ENCODE measurements around the gene CCDC88C.
A peak's percentile ranks its signal among the peaks of the same experiment; 100 is the strongest.

The CCDC88C gene

DNA sequence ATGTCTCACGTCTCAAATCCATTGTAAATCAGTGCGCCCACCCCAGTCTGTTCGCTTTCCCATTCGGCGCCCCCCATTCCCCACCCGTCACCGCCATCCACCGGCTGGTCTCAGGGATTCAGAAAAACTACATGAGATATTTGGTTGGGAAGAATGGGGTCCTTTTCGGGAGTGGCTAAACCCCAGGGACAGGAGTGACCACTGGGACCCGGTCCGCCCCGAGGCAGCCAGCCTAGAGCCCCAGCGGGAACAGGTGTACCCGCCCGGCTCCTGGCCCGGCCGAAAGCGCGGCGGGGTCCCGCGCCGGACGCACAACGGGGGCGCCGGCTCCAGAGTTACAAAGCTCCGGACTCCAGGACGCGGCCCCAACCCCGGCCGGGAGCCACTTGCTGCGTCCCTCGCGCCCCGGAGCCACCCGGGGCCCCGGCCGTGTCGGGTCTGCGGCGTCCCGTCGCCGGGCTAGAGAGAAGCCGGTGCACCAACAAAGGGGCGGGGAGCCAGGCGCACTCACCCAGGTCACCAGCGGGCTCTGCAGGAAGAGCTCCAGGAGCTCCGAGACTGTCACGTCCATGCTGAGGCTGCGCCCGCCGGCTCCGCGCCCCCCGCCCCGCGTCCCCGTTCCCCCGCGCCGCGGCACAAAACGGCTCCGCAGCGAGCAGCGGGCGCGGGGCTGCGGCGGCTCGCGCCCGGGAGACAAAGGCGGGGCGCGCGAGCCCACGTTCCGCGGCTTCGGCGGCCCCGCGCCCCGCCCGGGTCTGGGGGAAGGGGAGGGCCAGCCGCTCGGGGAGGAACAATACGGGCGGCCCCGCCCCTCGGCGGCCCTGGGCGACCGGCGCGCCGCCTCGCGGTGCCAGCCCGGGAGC is at the start of gene CCDC88C:
CCDC88C (minus strand) TSS at position 701 of the 863 bp plus-strand sequence; CDS start at position 571, 130 bp downstream.
- no peaks in the 10 kb centered on the region for H3K9me3 ChIP-seq (ENCODE audit: control insufficient read depth in 2 of 2, low read length in 2 of 2)
- H3K27ac ChIP-seq (ENCODE audit: low read depth in 2 of 2, low read length in 2 of 2), result peak within 1 kb of the TSS; percentile 73 to 81
- no peaks in the 10 kb centered on the region for H3K36me3 ChIP-seq (ENCODE audit: control insufficient read depth in 2 of 2, insufficient read depth in 2 of 2, low read length in 2 of 2)
- H3K4me1 ChIP-seq (ENCODE audit: control insufficient read depth in 2 of 2, insufficient read depth in 2 of 2, low read length in 2 of 2), result peaks cover 28 to 37% of the 10 kb centered on the region in 2 donors
- H3K27me3 ChIP-seq (ENCODE audit: control insufficient read depth in 2 of 2, insufficient read depth in 2 of 2, low read length in 2 of 2), result no peaks in the 10 kb centered on the region
- H3K9ac ChIP-seq (ENCODE audit: low read depth in 1 of 2, low read length in 2 of 2), result peak within 1 kb of the TSS; percentile 72 to 79
- peak within 1 kb of the TSS; percentile 74 to 76 for H3K4me3 ChIP-seq (ENCODE audit: low read length in 2 of 2)

GRCh38 chr14:91466192-91466591 is 48.6 kb upstream of the CCDC88C start:
- no peak overlapping the region for H3K9ac ChIP-seq (ENCODE audit: low read depth in 1 of 2, low read length in 2 of 2)
- no peaks in the 10 kb centered on the region for H3K4me1 ChIP-seq (ENCODE audit: control insufficient read depth in 2 of 2, insufficient read depth in 2 of 2, low read length in 2 of 2)
- H3K4me3 ChIP-seq (ENCODE audit: low read length in 2 of 2), result no peak overlapping the region
- H3K27me3 ChIP-seq (ENCODE audit: control insufficient read depth in 2 of 2, insufficient read depth in 2 of 2, low read length in 2 of 2), result no peaks in the 10 kb centered on the region
- H3K9me3 ChIP-seq (ENCODE audit: control insufficient read depth in 2 of 2, low read length in 2 of 2), result no peaks in the 10 kb centered on the region
- peaks cover 68 to 72% of the 10 kb centered on the region in 2 donors for H3K36me3 ChIP-seq (ENCODE audit: control insufficient read depth in 2 of 2, insufficient read depth in 2 of 2, low read length in 2 of 2)
- H3K27ac ChIP-seq (ENCODE audit: low read depth in 2 of 2, low read length in 2 of 2), result no peak overlapping the region

GRCh38 chr14:91464615-91465205 is 47.1 kb upstream of the CCDC88C start:
- Histone ChIP-seq H3K4me1 (ENCODE audit: control insufficient read depth in 2 of 2, insufficient read depth in 2 of 2, low read length in 2 of 2) (no peaks in the 10 kb centered on the region), H3K4me3 (ENCODE audit: low read length in 2 of 2) (no peak overlapping the region), H3K27me3 (ENCODE audit: control insufficient read depth in 2 of 2, insufficient read depth in 2 of 2, low read length in 2 of 2) (no peaks in the 10 kb centered on the region), H3K36me3 (ENCODE audit: control insufficient read depth in 2 of 2, insufficient read depth in 2 of 2, low read length in 2 of 2) (peaks cover 67 to 72% of the 10 kb centered on the region in 2 donors), H3K9ac (ENCODE audit: low read depth in 1 of 2, low read length in 2 of 2) (no peak overlapping the region), H3K27ac (ENCODE audit: low read depth in 2 of 2, low read length in 2 of 2) (no peak overlapping the region), H3K9me3 (ENCODE audit: control insufficient read depth in 2 of 2, low read length in 2 of 2) (no peaks in the 10 kb centered on the region)

- H3K4me1 ChIP-seq (ENCODE audit: control insufficient read depth in 2 of 2, insufficient read depth in 2 of 2, low read length in 2 of 2), result no peaks in the 10 kb centered on the region
- H3K4me3 ChIP-seq (ENCODE audit: low read length in 2 of 2), result no peak overlapping the region
- H3K36me3 ChIP-seq (ENCODE audit: control insufficient read depth in 2 of 2, insufficient read depth in 2 of 2, low read length in 2 of 2), result peaks cover 49 to 67% of the 10 kb centered on the region in 2 donors
- no peak overlapping the region for H3K27ac ChIP-seq (ENCODE audit: low read depth in 2 of 2, low read length in 2 of 2)
- no peak overlapping the region for H3K9ac ChIP-seq (ENCODE audit: low read depth in 1 of 2, low read length in 2 of 2)
- H3K9me3 ChIP-seq (ENCODE audit: control insufficient read depth in 2 of 2, low read length in 2 of 2), result no peaks in the 10 kb centered on the region
- no peaks in the 10 kb centered on the region for H3K27me3 ChIP-seq (ENCODE audit: control insufficient read depth in 2 of 2, insufficient read depth in 2 of 2, low read length in 2 of 2)
Observed at GRCh38 chr14:91458612-91459011, 41.0 kb upstream of the CCDC88C start.

GRCh38 chr14:91456283-91456682 is 38.7 kb upstream of the CCDC88C start:
- Histone ChIP-seq H3K27me3 (ENCODE audit: control insufficient read depth in 2 of 2, insufficient read depth in 2 of 2, low read length in 2 of 2) (no peaks in the 10 kb centered on the region), H3K4me1 (ENCODE audit: control insufficient read depth in 2 of 2, insufficient read depth in 2 of 2, low read length in 2 of 2) (no peaks in the 10 kb centered on the region), H3K36me3 (ENCODE audit: control insufficient read depth in 2 of 2, insufficient read depth in 2 of 2, low read length in 2 of 2) (peaks cover 30 to 49% of the 10 kb centered on the region in 2 donors), H3K27ac (ENCODE audit: low read depth in 2 of 2, low read length in 2 of 2) (no peak overlapping the region), H3K9me3 (ENCODE audit: control insufficient read depth in 2 of 2, low read length in 2 of 2) (no peaks in the 10 kb centered on the region), H3K9ac (ENCODE audit: low read depth in 1 of 2, low read length in 2 of 2) (no peak overlapping the region), H3K4me3 (ENCODE audit: low read length in 2 of 2) (no peak overlapping the region)

GRCh38 chr14:91454580-91454979 is 37.0 kb upstream of the CCDC88C start:
- Histone ChIP-seq H3K4me1 (ENCODE audit: control insufficient read depth in 2 of 2, insufficient read depth in 2 of 2, low read length in 2 of 2) (no peaks in the 10 kb centered on the region), H3K9me3 (ENCODE audit: control insufficient read depth in 2 of 2, low read length in 2 of 2) (no peaks in the 10 kb centered on the region), H3K9ac (ENCODE audit: low read depth in 1 of 2, low read length in 2 of 2) (no peak overlapping the region), H3K4me3 (ENCODE audit: low read length in 2 of 2) (no peak overlapping the region), H3K27ac (ENCODE audit: low read depth in 2 of 2, low read length in 2 of 2) (no peak overlapping the region), H3K36me3 (ENCODE audit: control insufficient read depth in 2 of 2, insufficient read depth in 2 of 2, low read length in 2 of 2) (peaks cover 16 to 35% of the 10 kb centered on the region in 2 donors), H3K27me3 (ENCODE audit: control insufficient read depth in 2 of 2, insufficient read depth in 2 of 2, low read length in 2 of 2) (no peaks in the 10 kb centered on the region)

DNA sequence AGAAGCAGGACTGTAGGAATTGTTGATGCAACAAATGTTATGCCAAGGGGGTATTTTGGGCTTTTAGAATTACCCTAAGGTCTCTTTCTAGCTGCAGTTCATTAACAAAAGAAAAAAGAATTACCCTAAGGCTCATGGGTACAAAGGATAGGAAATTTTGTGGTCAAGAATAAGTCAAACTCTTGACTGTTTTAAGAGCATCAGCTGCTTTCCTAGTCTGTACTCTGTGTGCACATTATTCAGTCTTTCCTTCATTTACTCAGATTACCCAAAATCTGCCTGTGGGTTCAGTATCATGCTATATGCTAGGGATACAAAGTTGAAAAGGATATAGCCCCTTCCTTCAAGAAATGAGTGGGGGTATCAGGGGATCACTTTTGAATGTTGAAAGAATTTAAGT is 36.5 kb upstream of the CCDC88C start:
- H3K4me3 ChIP-seq (ENCODE audit: low read length in 2 of 2), result no peak overlapping the region
- H3K27ac ChIP-seq (ENCODE audit: low read depth in 2 of 2, low read length in 2 of 2), result peak overlapping the region in 1 of 2 donors; percentile 25
- no peaks in the 10 kb centered on the region for H3K27me3 ChIP-seq (ENCODE audit: control insufficient read depth in 2 of 2, insufficient read depth in 2 of 2, low read length in 2 of 2)
- H3K36me3 ChIP-seq (ENCODE audit: control insufficient read depth in 2 of 2, insufficient read depth in 2 of 2, low read length in 2 of 2), result peaks cover 16 to 31% of the 10 kb centered on the region in 2 donors
- H3K9me3 ChIP-seq (ENCODE audit: control insufficient read depth in 2 of 2, low read length in 2 of 2), result no peaks in the 10 kb centered on the region
- no peak overlapping the region for H3K9ac ChIP-seq (ENCODE audit: low read depth in 1 of 2, low read length in 2 of 2)
- H3K4me1 ChIP-seq (ENCODE audit: control insufficient read depth in 2 of 2, insufficient read depth in 2 of 2, low read length in 2 of 2), result no peaks in the 10 kb centered on the region

GRCh38 chr14:91453744-91454143 is 36.1 kb upstream of the CCDC88C start:
- no peaks in the 10 kb centered on the region for H3K27me3 ChIP-seq (ENCODE audit: control insufficient read depth in 2 of 2, insufficient read depth in 2 of 2, low read length in 2 of 2)
- H3K27ac ChIP-seq (ENCODE audit: low read depth in 2 of 2, low read length in 2 of 2), result peak overlapping the region in 1 of 2 donors; percentile 25

GRCh38 chr14:91444335-91445020 is 26.9 kb upstream of the CCDC88C start:
- Histone ChIP-seq H3K27ac (ENCODE audit: low read depth in 2 of 2, low read length in 2 of 2) (no peak overlapping the region), H3K9me3 (ENCODE audit: control insufficient read depth in 2 of 2, low read length in 2 of 2) (no peaks in the 10 kb centered on the region), H3K27me3 (ENCODE audit: control insufficient read depth in 2 of 2, insufficient read depth in 2 of 2, low read length in 2 of 2) (no peaks in the 10 kb centered on the region), H3K4me3 (ENCODE audit: low read length in 2 of 2) (no peak overlapping the region), H3K9ac (ENCODE audit: low read depth in 1 of 2, low read length in 2 of 2) (no peak overlapping the region), H3K36me3 (ENCODE audit: control insufficient read depth in 2 of 2, insufficient read depth in 2 of 2, low read length in 2 of 2) (no peaks in the 10 kb centered on the region), H3K4me1 (ENCODE audit: control insufficient read depth in 2 of 2, insufficient read depth in 2 of 2, low read length in 2 of 2) (no peaks in the 10 kb centered on the region)

More at GRCh38 chr14:91453744-91454143, 36.1 kb upstream of the CCDC88C start:
- Histone ChIP-seq H3K9ac (ENCODE audit: low read depth in 1 of 2, low read length in 2 of 2) (no peak overlapping the region), H3K36me3 (ENCODE audit: control insufficient read depth in 2 of 2, insufficient read depth in 2 of 2, low read length in 2 of 2) (peaks cover 15 to 28% of the 10 kb centered on the region in 2 donors), H3K9me3 (ENCODE audit: control insufficient read depth in 2 of 2, low read length in 2 of 2) (no peaks in the 10 kb centered on the region), H3K4me1 (ENCODE audit: control insufficient read depth in 2 of 2, insufficient read depth in 2 of 2, low read length in 2 of 2) (no peaks in the 10 kb centered on the region), H3K4me3 (ENCODE audit: low read length in 2 of 2) (no peak overlapping the region)

GRCh38 chr14:91439345-91439744 is 21.7 kb upstream of the CCDC88C start:
- no peak overlapping the region for H3K4me3 ChIP-seq (ENCODE audit: low read length in 2 of 2)
- no peaks in the 10 kb centered on the region for H3K36me3 ChIP-seq (ENCODE audit: control insufficient read depth in 2 of 2, insufficient read depth in 2 of 2, low read length in 2 of 2)
- no peaks in the 10 kb centered on the region for H3K4me1 ChIP-seq (ENCODE audit: control insufficient read depth in 2 of 2, insufficient read depth in 2 of 2, low read length in 2 of 2)
- H3K9ac ChIP-seq (ENCODE audit: low read depth in 1 of 2, low read length in 2 of 2), result no peak overlapping the region
- no peaks in the 10 kb centered on the region for H3K27me3 ChIP-seq (ENCODE audit: control insufficient read depth in 2 of 2, insufficient read depth in 2 of 2, low read length in 2 of 2)
- H3K27ac ChIP-seq (ENCODE audit: low read depth in 2 of 2, low read length in 2 of 2), result no peak overlapping the region
- peaks cover 0 to 3% of the 10 kb centered on the region in 2 donors for H3K9me3 ChIP-seq (ENCODE audit: control insufficient read depth in 2 of 2, low read length in 2 of 2)
